Chondrocyte (in vitro differentiated cells): Measurements from ENCODE around the gene CCDC70. TPM values are rescaled to one million over a fixed set of nuclear protein-coding genes. Genes with fewer than 3 reads are reported as not detected.

Source experiments
- DNase-seq: peaks from one replicate; pipeline ENCODE4 v3.0.0; 2021; ENCODE audit warnings: mixed read lengths, low spot score
- H3K27ac Mint-ChIP-seq: one replicate; pipeline ENCODE4 v1.8.0; 2021; ENCODE audit warnings: mild to moderate bottlenecking, moderate library complexity, mixed read lengths; ENCODE audit not compliant: unreplicated experiment
- H3K27me3 Mint-ChIP-seq: 2 replicates; pipeline ENCODE4 v1.8.0; 2021; ENCODE audit warnings: low read depth, mixed read lengths
- H3K36me3 Mint-ChIP-seq: 2 replicates; pipeline ENCODE4 v1.8.0; 2021; ENCODE audit warnings: low read depth, mixed read lengths
- H3K4me1 Mint-ChIP-seq: 2 replicates; pipeline ENCODE4 v1.8.0; 2021; ENCODE audit warnings: low read depth, mild to moderate bottlenecking, mixed read lengths
- H3K4me3 Mint-ChIP-seq: one replicate; pipeline ENCODE4 v1.8.0; 2021; ENCODE audit warnings: mild to moderate bottlenecking, moderate library complexity, mixed read lengths; ENCODE audit not compliant: unreplicated experiment
- H3K9me3 Mint-ChIP-seq: 2 replicates; pipeline ENCODE4 v1.8.0; 2021; ENCODE audit warnings: low read depth, mixed read lengths
- total RNA-seq: library from RNA; stranded (reverse); gene quantifications from 3 replicates; pipeline ENCODE4 v1.2.1, GENCODE V29; 2021
- TF ChIP-seq, protein P1 (sequence below): fragments of 200-600 bp; sonication (generic); IDR thresholded peaks from 2 replicates; pipeline ENCODE4 v1.5.0; 2021; ENCODE audit warnings: antibody characterized with exemption, mild to moderate bottlenecking, moderate library complexity

Gene CCDC70
- total RNA-seq, 1 donor from 2014 or later: not detected

- Mint-ChIP-seq H3K9me3 (no peaks in the 10 kb centered on the region), H3K36me3 (peaks cover 2% of the 10 kb centered on the region), H3K27ac (no peak overlapping the region), H3K4me3 (no peak overlapping the region), H3K4me1 (peaks cover 17% of the 10 kb centered on the region), H3K27me3 (no peaks in the 10 kb centered on the region)
- no peak for DNase-seq
- TF ChIP-seq, protein P1, sequence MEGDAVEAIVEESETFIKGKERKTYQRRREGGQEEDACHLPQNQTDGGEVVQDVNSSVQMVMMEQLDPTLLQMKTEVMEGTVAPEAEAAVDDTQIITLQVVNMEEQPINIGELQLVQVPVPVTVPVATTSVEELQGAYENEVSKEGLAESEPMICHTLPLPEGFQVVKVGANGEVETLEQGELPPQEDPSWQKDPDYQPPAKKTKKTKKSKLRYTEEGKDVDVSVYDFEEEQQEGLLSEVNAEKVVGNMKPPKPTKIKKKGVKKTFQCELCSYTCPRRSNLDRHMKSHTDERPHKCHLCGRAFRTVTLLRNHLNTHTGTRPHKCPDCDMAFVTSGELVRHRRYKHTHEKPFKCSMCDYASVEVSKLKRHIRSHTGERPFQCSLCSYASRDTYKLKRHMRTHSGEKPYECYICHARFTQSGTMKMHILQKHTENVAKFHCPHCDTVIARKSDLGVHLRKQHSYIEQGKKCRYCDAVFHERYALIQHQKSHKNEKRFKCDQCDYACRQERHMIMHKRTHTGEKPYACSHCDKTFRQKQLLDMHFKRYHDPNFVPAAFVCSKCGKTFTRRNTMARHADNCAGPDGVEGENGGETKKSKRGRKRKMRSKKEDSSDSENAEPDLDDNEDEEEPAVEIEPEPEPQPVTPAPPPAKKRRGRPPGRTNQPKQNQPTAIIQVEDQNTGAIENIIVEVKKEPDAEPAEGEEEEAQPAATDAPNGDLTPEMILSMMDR: no peak
These were observed 48.7 kb downstream of the CCDC70 start for GRCh38 chr13:51910508-51910907.

GRCh38 chr13:51912091-51912490, 50.3 kb downstream of the CCDC70 start:
- H3K4me3 Mint-ChIP-seq: no peak overlapping the region
- DNase-seq: no peak
- H3K27ac Mint-ChIP-seq: no peak overlapping the region
- H3K4me1 Mint-ChIP-seq: peaks cover 5% of the 10 kb centered on the region
- TF ChIP-seq, protein P1: no peak
- no peaks in the 10 kb centered on the region for H3K27me3 Mint-ChIP-seq
- H3K36me3 Mint-ChIP-seq: peaks cover 4% of the 10 kb centered on the region
- H3K9me3 Mint-ChIP-seq: no peaks in the 10 kb centered on the region

- Mint-ChIP-seq H3K27ac (no peak overlapping the region), H3K27me3 (no peaks in the 10 kb centered on the region)
These were observed 50.9 kb downstream of the CCDC70 start for GRCh38 chr13:51912511-51913225.

GRCh38 chr13:51913421-51914136, 51.8 kb downstream of the CCDC70 start:
- no peaks in the 10 kb centered on the region for H3K4me1 Mint-ChIP-seq
- no peaks in the 10 kb centered on the region for H3K9me3 Mint-ChIP-seq
- no peak overlapping the region for H3K4me3 Mint-ChIP-seq
- DNase-seq: no peak
- TF ChIP-seq, protein P1: no peak
- no peak overlapping the region for H3K27ac Mint-ChIP-seq
- peaks cover 4% of the 10 kb centered on the region for H3K36me3 Mint-ChIP-seq
- H3K27me3 Mint-ChIP-seq: no peaks in the 10 kb centered on the region

More at GRCh38 chr13:51912511-51913225, 50.9 kb downstream of the CCDC70 start:
- TF ChIP-seq, protein P1: no peak
- no peaks in the 10 kb centered on the region for H3K9me3 Mint-ChIP-seq
- peaks cover 4% of the 10 kb centered on the region for H3K36me3 Mint-ChIP-seq
- no peak for DNase-seq
- H3K4me3 Mint-ChIP-seq: no peak overlapping the region
- no peaks in the 10 kb centered on the region for H3K4me1 Mint-ChIP-seq

DNA sequence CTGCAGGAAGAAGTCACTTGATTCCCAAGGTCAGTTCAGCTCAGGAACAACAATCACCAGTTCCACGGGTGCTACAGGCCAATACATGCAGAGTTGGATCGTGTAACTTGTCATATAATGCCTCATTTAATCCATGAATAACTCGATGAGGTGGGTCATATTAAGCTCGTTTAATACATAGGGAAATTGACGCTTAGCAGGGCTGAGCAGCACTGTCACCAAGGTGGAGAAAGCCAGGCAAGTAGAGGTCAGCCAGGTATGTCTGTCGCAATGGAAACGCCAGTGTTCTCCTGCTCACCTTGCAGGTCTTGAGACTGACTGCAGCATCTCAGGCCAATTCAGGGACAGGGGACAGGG, 52.3 kb downstream of the CCDC70 start:
- no peak for DNase-seq
- peaks cover 4% of the 10 kb centered on the region for H3K36me3 Mint-ChIP-seq
- no peaks in the 10 kb centered on the region for H3K9me3 Mint-ChIP-seq
- TF ChIP-seq, protein P1: no peak
- H3K27me3 Mint-ChIP-seq: no peaks in the 10 kb centered on the region
- H3K4me1 Mint-ChIP-seq: no peaks in the 10 kb centered on the region
- H3K4me3 Mint-ChIP-seq: no peak overlapping the region
- H3K27ac Mint-ChIP-seq: no peak overlapping the region

Other genes with a start within 250 kb of the CCDC70 start
- 7.6 to 10.6 TPM (median 7.9 TPM) in 3 replicates for gene DHRS12, start 57.8 kb upstream of the CCDC70 start, total RNA-seq
- gene TMEM272, start 16.8 kb upstream of the CCDC70 start, total RNA-seq: 0.10 to 0.12 TPM in 2 of 3 replicates, not detected in the other
- 11.9 to 16.8 TPM (median 16.6 TPM) in 3 replicates for gene ATP7B, start 149.5 kb downstream of the CCDC70 start, total RNA-seq
- 49.2 to 56.9 TPM (median 49.8 TPM) in 3 replicates for gene ALG11, start 150.4 kb downstream of the CCDC70 start, total RNA-seq
- 22.3 to 27.6 TPM (median 24.4 TPM) in 3 replicates for gene UTP14C, start 162.7 kb downstream of the CCDC70 start, total RNA-seq